Panc1 (cell line): ENCODE data around the gene RHOU. TPM values are rescaled to one million over a fixed set of nuclear protein-coding genes. Genes with fewer than 3 reads are reported as not detected.
"Not testable (repeated sequence)": the region's sequence is repeated elsewhere in the genome, so short reads cannot be mapped to it uniquely, and the experiment has no call there.

Experiments
- ATAC-seq: fragments of 200-7000 bp; cut with Tn5 transposase; 2 replicates; pipeline ENCODE4 v1.9.1; 2020; ENCODE audit warnings: mild to moderate bottlenecking, moderate library complexity
- BruUV-seq: library from RNA; stranded (reverse); fragments of 400-500 nt; replicated peaks from 2 replicates; lab custom pipeline; 2021; lab: Mats Ljungman, UMichigan
- CTCF ChIA-PET: fragments of 300-600 bp; sonication (Branson Sonifier 250); formaldehyde crosslinking; loops from one replicate; lab custom pipeline; 2022; ENCODE audit warnings: antibody characterized with exemption; lab: Charles Lee
- POLR2A ChIA-PET: fragments of 300-600 bp; sonication (Branson Sonifier 250); formaldehyde crosslinking; loops from one replicate; lab custom pipeline; 2022; ENCODE audit warnings: antibody characterized with exemption; lab: Charles Lee
- DNase-seq: peaks from one replicate; pipeline ENCODE4 v3.0.0-alpha.2; 2010; ENCODE audit warnings: low read depth, low spot score
- H3K27ac ChIP-seq: 2 replicates; pipeline ENCODE4 v1.5.1; 2011; ENCODE audit warnings: mild to moderate bottlenecking, low read length, inconsistent platforms
- H3K27me3 ChIP-seq: fragments of 200-500 bp; sonication (Bioruptor generic); 2 replicates; pipeline ENCODE4 v1.6.0; 2014; ENCODE audit warnings: low read length, inconsistent platforms; ENCODE audit not compliant: control insufficient read depth, insufficient read depth
- H3K36me3 ChIP-seq: fragments of 200-500 bp; sonication (Bioruptor generic); 2 replicates; pipeline ENCODE4 v1.5.1; 2014; ENCODE audit warnings: inconsistent platforms, mild to moderate bottlenecking, low read length, moderate library complexity; ENCODE audit not compliant: control insufficient read depth, insufficient read depth
- H3K4me1 ChIP-seq: 2 replicates; pipeline ENCODE4 v1.5.1; 2011; ENCODE audit warnings: inconsistent platforms, mild to moderate bottlenecking, low read length, moderate library complexity; ENCODE audit not compliant: control insufficient read depth, insufficient read depth
- H3K4me3 ChIP-seq, 2 experiments: 2 replicates each; pipeline ENCODE4 v1.5.1; 2011 to 2012; ENCODE audit warnings: low read depth in 2 of 2, low read length in 2 of 2, mild to moderate bottlenecking in 2 of 2, inconsistent platforms in 1 of 2, moderate library complexity in 1 of 2
- H3K9me3 ChIP-seq: fragments of 200-500 bp; sonication (Bioruptor generic); 2 replicates; pipeline ENCODE4 v1.5.1; 2014; ENCODE audit warnings: low read depth, mild to moderate bottlenecking, inconsistent platforms, low read length, moderate library complexity; ENCODE audit not compliant: control insufficient read depth, insufficient read depth
- CTCF ChIP-seq: fragments of 450-650 bp; IDR thresholded peaks from 2 replicates; pipeline ENCODE4 v1.5.1; 2017; ENCODE audit warnings: mild to moderate bottlenecking
- POLR2AphosphoS5 ChIP-seq: IDR thresholded peaks from 2 replicates; pipeline ENCODE4 v1.6.1; 2012; ENCODE audit warnings: mild to moderate bottlenecking, low read depth, low read length, moderate library complexity
- REST ChIP-seq, 2 experiments: IDR thresholded peaks; 2 replicates each; pipeline ENCODE4 v1.6.1; 2011 to 2012; ENCODE audit warnings: low read depth in 2 of 2, control low read depth in 1 of 2, low read length in 1 of 2, mild to moderate bottlenecking in 1 of 2, moderate library complexity in 1 of 2; ENCODE audit not compliant: insufficient read depth in 1 of 2
- SIN3A ChIP-seq: IDR thresholded peaks from 2 replicates; pipeline ENCODE4 v1.6.1; 2012; ENCODE audit warnings: low read depth, mild to moderate bottlenecking, low read length, moderate library complexity, borderline replicate concordance; ENCODE audit not compliant: insufficient read depth
- TCF7L2 ChIP-seq: IDR thresholded peaks from 2 replicates; pipeline ENCODE4 v1.6.1; 2011; ENCODE audit warnings: mild to moderate bottlenecking, low read depth, low read length, inconsistent platforms
- in situ Hi-C: cut with HindIII; loops from 2 replicates; pipeline ENCODE4 v1.10.0; 2016; ENCODE audit warnings: low sequenced_read_pairs, low pct_unique_long_range_greater_than_20kb
- intact Hi-C: fragments of 100-400 bp; cut with micrococcal nuclease; formaldehyde crosslinking; loops from one replicate; pipeline ENCODE4 v1.10.0; 2022; ENCODE audit not compliant: unreplicated experiment
- total RNA-seq: library from RNA; stranded (reverse); gene quantifications from one replicate; pipeline ENCODE4 v1.2.1, GENCODE V29; 2021; ENCODE audit not compliant: unreplicated experiment

Gene RHOU
- total RNA-seq, 1 experiment from 2014 or later = 9.2 TPM

GRCh38 chr1:228772516-228773212 lies 37.4 kb downstream of the RHOU start:
- H3K27ac ChIP-seq = no peak overlapping the region
- no peaks in the 10 kb centered on the region for H3K4me1 ChIP-seq
- no peak overlapping the region for H3K4me3 ChIP-seq
- TF ChIP-seq SIN3A = no peak
- no peaks in the 10 kb centered on the region for H3K9me3 ChIP-seq
- H3K36me3 ChIP-seq = no peaks in the 10 kb centered on the region
- BruUV-seq = no TSS peak
- DNase-seq (no peak), ATAC-seq (no peak)
- in situ Hi-C loops (no loop called here), intact Hi-C loops (no loop called here)
- H3K27me3 ChIP-seq = no peaks in the 10 kb centered on the region
- ChIA-PET POLR2A (no interaction called here), CTCF (no interaction called here)

GRCh38 chr1:228775946-228776345 lies 40.7 kb downstream of the RHOU start:
- H3K27ac ChIP-seq, BruUV-seq, ATAC-seq, POLR2A ChIA-PET, H3K4me3 ChIP-seq, H3K27me3 ChIP-seq, in situ Hi-C loops, DNase-seq, intact Hi-C loops, H3K9me3 ChIP-seq, H3K4me1 ChIP-seq, H3K36me3 ChIP-seq: not testable (repeated sequence)
- CTCF ChIA-PET = interaction anchor here (0.7 kb wide), 1 partner anchor 20 kb away, joined by 13 read pairs; no protein-coding TSS in a partner anchor

GRCh38 chr1:228776449-228776848 lies 41.2 kb downstream of the RHOU start:
- no peak overlapping the region for H3K27ac ChIP-seq
- no peaks in the 10 kb centered on the region for H3K27me3 ChIP-seq
- DNase-seq (no peak), ATAC-seq (no peak)
- H3K4me3 ChIP-seq = no peak overlapping the region
- TF ChIP-seq CTCF (no peak), REST (IDR thresholded peaks at IDR 0.05; ENCODE audit: insufficient read depth in 1 of 2, low read depth in 2 of 2, low read length in 1 of 2) (no peak), SIN3A (no peak), POLR2AphosphoS5 (no peak), TCF7L2 (no peak)
- ChIA-PET CTCF (no interaction called here), POLR2A (no interaction called here)
- no peaks in the 10 kb centered on the region for H3K36me3 ChIP-seq
- no TSS peak for BruUV-seq
- intact Hi-C loops = no loop called here
- in situ Hi-C loops = no loop called here
- H3K4me1 ChIP-seq = no peaks in the 10 kb centered on the region
- no peaks in the 10 kb centered on the region for H3K9me3 ChIP-seq
